ENCODE data around the gene LTBP2.

- TF ChIP-seq EP300 (IDR thresholded peaks at IDR 0.05; ENCODE audit: low read depth in 2 of 2, low read length in 2 of 2) (no peak), EP300 (CRISPR knock-in tag; IDR thresholded peaks at IDR 0.05; ENCODE audit: borderline replicate concordance) (no peak), PCBP2 (optimal IDR thresholded peaks at IDR 0.05; ENCODE audit: low read depth, low read length, poor library complexity, severe bottlenecking) (no peak), HDAC2 (CRISPR knock-in tag; IDR thresholded peaks at IDR 0.05) (no peak), SMC3 (IDR thresholded peaks at IDR 0.05; ENCODE audit: low read length) (no peak), POLR2A (IDR thresholded peaks at IDR 0.05; ENCODE audit: insufficient read depth in 1 of 2, low read depth in 2 of 2, low read length in 2 of 2) (no peak)
Observed at GRCh38 chr14:74574706-74575105, 37.3 kb downstream of the LTBP2 start.

Data from HepG2 (cell line).